ENCODE measurements around the gene PNLIPRP2.

The PNLIPRP2 gene

GRCh38 chr10:116620423-116621400 is at the start of gene PNLIPRP2:
PNLIPRP2 (plus strand) TSS chr10:116620953.
- no peak for TF ChIP-seq CTCF (IDR thresholded peaks at IDR 0.05; ENCODE audit: low read depth, low read length, missing control alignments)
- in situ Hi-C loops (cut with HindIII; ENCODE audit: low pct_ligation_motif_present, low sequenced_read_pairs) = no loop called here
- no peak within 1 kb of the TSS for H3K4me3 ChIP-seq (ENCODE audit: low read depth, low read length)
- H3K36me3 ChIP-seq (replicated peaks) = no peaks in the 10 kb centered on the region
- no peak for DNase-seq
- H3K27me3 ChIP-seq (replicated peaks) = no peaks in the 10 kb centered on the region
- no peak within 1 kb of the TSS for H3K27ac ChIP-seq

- no peak for DNase-seq
- H3K27me3 ChIP-seq (replicated peaks) = no peaks in the 10 kb centered on the region
- in situ Hi-C loops (cut with HindIII; ENCODE audit: low pct_ligation_motif_present, low sequenced_read_pairs) = no loop called here
- H3K36me3 ChIP-seq (replicated peaks) = no peaks in the 10 kb centered on the region
- TF ChIP-seq CTCF (IDR thresholded peaks at IDR 0.05; ENCODE audit: low read depth, low read length, missing control alignments) = no peak
- no peak overlapping the region for H3K4me3 ChIP-seq (ENCODE audit: low read depth, low read length)
- H3K27ac ChIP-seq = no peak overlapping the region
Observed at GRCh38 chr10:116574797-116575196, 46.0 kb upstream of the PNLIPRP2 start.

GRCh38 chr10:116587878-116588591 is 32.7 kb upstream of the PNLIPRP2 start:
- H3K27me3 ChIP-seq (replicated peaks) = no peaks in the 10 kb centered on the region
- no peak overlapping the region for H3K27ac ChIP-seq
- H3K36me3 ChIP-seq (replicated peaks) = no peaks in the 10 kb centered on the region
- TF ChIP-seq CTCF (IDR thresholded peaks at IDR 0.05; ENCODE audit: low read depth, low read length, missing control alignments) = no peak
- no peak overlapping the region for H3K4me3 ChIP-seq (ENCODE audit: low read depth, low read length)
- DNase-seq = no peak
- in situ Hi-C loops (cut with HindIII; ENCODE audit: low pct_ligation_motif_present, low sequenced_read_pairs) = no loop called here

GRCh38 chr10:116588995-116589394 is 31.8 kb upstream of the PNLIPRP2 start:
- no peak overlapping the region for H3K27ac ChIP-seq
- no peak for TF ChIP-seq CTCF (IDR thresholded peaks at IDR 0.05; ENCODE audit: low read depth, low read length, missing control alignments)
- no peaks in the 10 kb centered on the region for H3K36me3 ChIP-seq (replicated peaks)
- no peak for DNase-seq
- in situ Hi-C loops (cut with HindIII; ENCODE audit: low pct_ligation_motif_present, low sequenced_read_pairs) = no loop called here
- no peaks in the 10 kb centered on the region for H3K27me3 ChIP-seq (replicated peaks)
- no peak overlapping the region for H3K4me3 ChIP-seq (ENCODE audit: low read depth, low read length)

GRCh38 chr10:116589926-116590325 is 30.8 kb upstream of the PNLIPRP2 start:
- in situ Hi-C loops (cut with HindIII; ENCODE audit: low pct_ligation_motif_present, low sequenced_read_pairs) = no loop called here

More at GRCh38 chr10:116589926-116590325, 30.8 kb upstream of the PNLIPRP2 start:
- Histone ChIP-seq H3K36me3 (replicated peaks) (no peaks in the 10 kb centered on the region), H3K27ac (no peak overlapping the region), H3K4me3 (ENCODE audit: low read depth, low read length) (no peak overlapping the region), H3K27me3 (replicated peaks) (no peaks in the 10 kb centered on the region)
- no peak for DNase-seq
- no peak for TF ChIP-seq CTCF (IDR thresholded peaks at IDR 0.05; ENCODE audit: low read depth, low read length, missing control alignments)
